Natural killer cell (primary cell): ENCODE measurements around the gene RELL1. TPM values are rescaled to one million over a fixed set of nuclear protein-coding genes. Genes with fewer than 3 reads are reported as not detected.

Experiments
- ATAC-seq, 3 donors: fragments of 150-1000 bp in 2 of 3; fragments of 200-7000 bp in 1 of 3; cut with Tn5 transposase; 1 replicate in 1 of 3; 2 replicates in 2 of 3; pipeline ENCODE4 v1.10.0; 2021; ENCODE audit warnings: mild to moderate bottlenecking in 2 of 3, moderate library complexity in 2 of 3
- DNase-seq, 2 donors: peaks; one replicate each; pipeline versions ENCODE4 v3.0.0 to v3.0.0-alpha.2; 2013 to 2021; ENCODE audit warnings: mixed read lengths in 1 of 2
- H3K27ac ChIP-seq: one replicate; pipeline ENCODE4 v1.5.1; 2013; ENCODE audit warnings: mild to moderate bottlenecking, low read length
- H3K27me3 ChIP-seq: one replicate; pipeline ENCODE4 v1.6.1; 2013; ENCODE audit warnings: low read length; ENCODE audit not compliant: control insufficient read depth, insufficient read depth
- H3K36me3 ChIP-seq: one replicate; pipeline ENCODE4 v1.6.1; 2013; ENCODE audit warnings: low read length; ENCODE audit not compliant: control insufficient read depth, insufficient read depth
- H3K4me1 ChIP-seq: one replicate; pipeline ENCODE4 v1.6.1; 2013; ENCODE audit warnings: low read length; ENCODE audit not compliant: control insufficient read depth, insufficient read depth
- H3K4me3 ChIP-seq: one replicate; pipeline ENCODE4 v1.5.1; 2013; ENCODE audit warnings: low read length
- H3K9me3 ChIP-seq: one replicate; pipeline ENCODE4 v1.6.1; 2013; ENCODE audit warnings: low read length; ENCODE audit not compliant: control insufficient read depth, insufficient read depth
- H3K27ac Mint-ChIP-seq, 2 donors: one replicate each; pipeline ENCODE4 v1.8.0; 2022; ENCODE audit warnings: mild to moderate bottlenecking in 2 of 2, mixed read lengths in 2 of 2, moderate library complexity in 1 of 2
- H3K27me3 Mint-ChIP-seq, 2 donors: one replicate each; pipeline ENCODE4 v1.8.0; 2022; ENCODE audit warnings: low read depth in 2 of 2, mixed read lengths in 2 of 2
- H3K36me3 Mint-ChIP-seq: one replicate; pipeline ENCODE4 v1.8.0; 2022; ENCODE audit warnings: mixed read lengths
- H3K4me1 Mint-ChIP-seq, 2 donors: one replicate each; pipeline ENCODE4 v1.8.0; 2022; ENCODE audit warnings: mixed read lengths in 2 of 2
- H3K4me3 Mint-ChIP-seq: one replicate; pipeline ENCODE4 v1.8.0; 2022; ENCODE audit warnings: mild to moderate bottlenecking, moderate library complexity, mixed read lengths
- H3K9me3 Mint-ChIP-seq, 2 donors: one replicate each; pipeline ENCODE4 v1.8.0; 2022; ENCODE audit warnings: mixed read lengths in 2 of 2
- WGBS: methylation state at CpG from one replicate; pipeline ENCODE4 v1.1.7; 2013; ENCODE audit warnings: missing lambda C conversion rate; ENCODE audit not compliant: insufficient coverage; 5-methylcytosine and 5-hydroxymethylcytosine counted together
- intact Hi-C: fragments of 100-400 bp; cut with micrococcal nuclease; formaldehyde crosslinking; loops from one replicate; pipeline ENCODE4 v1.14.2; 2022
- total RNA-seq, 4 donors: library from RNA; stranded (reverse); fragments of 120-200 nt in 1 of 4; gene quantifications; one replicate each; pipeline versions ENCODE4 v1.2.3 to v1.2.4, GENCODE V29; 2013 to 2022
- TF ChIP-seq, protein P1 (sequence below): fragments of 200-600 bp; IDR thresholded peaks from one replicate; pipeline ENCODE4 v1.8.0; 2022; ENCODE audit warnings: antibody characterized with exemption

RELL1 gene
- total RNA-seq, 3 donors from 2014 or later (not counting 1 experiment from before 2014, with no cell fraction given): 15.2 to 21.3 (median 15.2) TPM

DNA sequence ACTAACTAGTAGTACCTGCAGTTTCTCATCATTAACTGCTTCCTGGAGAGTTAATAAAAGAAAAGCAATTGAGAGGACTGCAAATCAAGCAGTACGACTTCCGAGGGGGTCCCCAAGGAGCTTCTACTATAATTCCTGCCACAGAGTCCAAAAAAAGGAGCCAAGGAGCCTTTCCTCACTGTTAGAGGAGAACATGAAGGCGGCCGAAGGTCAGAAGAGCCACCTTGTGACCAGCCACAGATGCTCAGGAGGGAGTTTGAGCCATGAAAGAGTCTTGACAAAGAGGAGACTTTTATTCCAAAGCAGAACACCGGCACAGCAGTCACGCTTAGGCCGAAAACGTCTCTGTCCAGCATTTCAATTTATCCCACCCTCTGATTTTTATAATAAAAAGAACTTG, 62.2 kb downstream of the RELL1 start:
- Mint-ChIP-seq H3K36me3 (no peaks in the 10 kb centered on the region), H3K4me3 (no peak overlapping the region), H3K27me3 (no peaks in the 10 kb centered on the region), H3K27ac (no peak overlapping the region), H3K4me1 (peaks cover 0 to 2% of the 10 kb centered on the region in 2 donors), H3K9me3 (no peaks in the 10 kb centered on the region)
- Histone ChIP-seq H3K4me1 (no peaks in the 10 kb centered on the region), H3K27ac (no peak overlapping the region), H3K9me3 (no peaks in the 10 kb centered on the region), H3K4me3 (no peak overlapping the region), H3K36me3 (peaks cover 16% of the 10 kb centered on the region), H3K27me3 (no peaks in the 10 kb centered on the region)
- DNase-seq (no peak), ATAC-seq (no peak)
- 97% methylated on average over 8 of the region's 8 CpGs for WGBS
- TF ChIP-seq, protein P1, sequence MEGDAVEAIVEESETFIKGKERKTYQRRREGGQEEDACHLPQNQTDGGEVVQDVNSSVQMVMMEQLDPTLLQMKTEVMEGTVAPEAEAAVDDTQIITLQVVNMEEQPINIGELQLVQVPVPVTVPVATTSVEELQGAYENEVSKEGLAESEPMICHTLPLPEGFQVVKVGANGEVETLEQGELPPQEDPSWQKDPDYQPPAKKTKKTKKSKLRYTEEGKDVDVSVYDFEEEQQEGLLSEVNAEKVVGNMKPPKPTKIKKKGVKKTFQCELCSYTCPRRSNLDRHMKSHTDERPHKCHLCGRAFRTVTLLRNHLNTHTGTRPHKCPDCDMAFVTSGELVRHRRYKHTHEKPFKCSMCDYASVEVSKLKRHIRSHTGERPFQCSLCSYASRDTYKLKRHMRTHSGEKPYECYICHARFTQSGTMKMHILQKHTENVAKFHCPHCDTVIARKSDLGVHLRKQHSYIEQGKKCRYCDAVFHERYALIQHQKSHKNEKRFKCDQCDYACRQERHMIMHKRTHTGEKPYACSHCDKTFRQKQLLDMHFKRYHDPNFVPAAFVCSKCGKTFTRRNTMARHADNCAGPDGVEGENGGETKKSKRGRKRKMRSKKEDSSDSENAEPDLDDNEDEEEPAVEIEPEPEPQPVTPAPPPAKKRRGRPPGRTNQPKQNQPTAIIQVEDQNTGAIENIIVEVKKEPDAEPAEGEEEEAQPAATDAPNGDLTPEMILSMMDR: no peak
- intact Hi-C loops: no loop called here

GRCh38 chr4:37623125-37623524, 63.1 kb downstream of the RELL1 start:
- no peaks in the 10 kb centered on the region for H3K27me3 Mint-ChIP-seq

GRCh38 chr4:37620176-37620575, 66.0 kb downstream of the RELL1 start:
- Histone ChIP-seq H3K27ac (no peak overlapping the region), H3K4me1 (no peaks in the 10 kb centered on the region), H3K36me3 (peaks cover 8% of the 10 kb centered on the region), H3K4me3 (no peak overlapping the region), H3K9me3 (no peaks in the 10 kb centered on the region), H3K27me3 (no peaks in the 10 kb centered on the region)
- intact Hi-C loops: no loop called here
- DNase-seq: no peak
- no peaks in the 10 kb centered on the region for H3K27me3 Mint-ChIP-seq
- H3K36me3 Mint-ChIP-seq: no peaks in the 10 kb centered on the region
- no peak overlapping the region for H3K27ac Mint-ChIP-seq
- H3K4me1 Mint-ChIP-seq: no peaks in the 10 kb centered on the region
- no peak for ATAC-seq
- no peak overlapping the region for H3K4me3 Mint-ChIP-seq
- TF ChIP-seq, protein P1: no peak
- H3K9me3 Mint-ChIP-seq: no peaks in the 10 kb centered on the region

More at GRCh38 chr4:37623125-37623524, 63.1 kb downstream of the RELL1 start:
- Mint-ChIP-seq H3K4me3 (no peak overlapping the region), H3K9me3 (no peaks in the 10 kb centered on the region), H3K27ac (no peak overlapping the region), H3K36me3 (no peaks in the 10 kb centered on the region), H3K4me1 (no peaks in the 10 kb centered on the region)
- 95% methylated on average over 4 of the region's 4 CpGs for WGBS
- DNase-seq: no peak
- Histone ChIP-seq H3K36me3 (peaks cover 10% of the 10 kb centered on the region), H3K27ac (no peak overlapping the region), H3K9me3 (no peaks in the 10 kb centered on the region), H3K4me1 (no peaks in the 10 kb centered on the region), H3K4me3 (no peak overlapping the region), H3K27me3 (no peaks in the 10 kb centered on the region)
- TF ChIP-seq, protein P1: no peak
- ATAC-seq: no peak
- intact Hi-C loops: no loop called here

GRCh38 chr4:37615720-37616063, 70.5 kb downstream of the RELL1 start:
- TF ChIP-seq, protein P1: no peak
- WGBS: 100% methylated on average over 1 of the region's 3 CpGs
- intact Hi-C loops: no loop called here
- H3K9me3 ChIP-seq: no peaks in the 10 kb centered on the region
- H3K27me3 ChIP-seq: no peaks in the 10 kb centered on the region
- ATAC-seq: no peak
- H3K9me3 Mint-ChIP-seq: no peaks in the 10 kb centered on the region
- H3K4me1 Mint-ChIP-seq: no peaks in the 10 kb centered on the region
- H3K27ac Mint-ChIP-seq: no peak overlapping the region
- no peaks in the 10 kb centered on the region for H3K27me3 Mint-ChIP-seq
- no peaks in the 10 kb centered on the region for H3K4me1 ChIP-seq
- H3K4me3 ChIP-seq: no peak overlapping the region
- no peak overlapping the region for H3K27ac ChIP-seq
- H3K36me3 ChIP-seq: peaks cover 8% of the 10 kb centered on the region
- DNase-seq: no peak
- no peak overlapping the region for H3K4me3 Mint-ChIP-seq
- no peaks in the 10 kb centered on the region for H3K36me3 Mint-ChIP-seq
